Testis (tissue), 2 donors: ENCODE measurements around the gene ALCAM.

ENCODE experiments used
- CTCF ChIP-seq, 3 experiments: fragments of 450-650 bp in 2 of 3; fragments of 200-600 bp in 1 of 3; sonication (generic) in 1 of 3; IDR thresholded peaks; one replicate each; pipeline ENCODE4 v1.5.1; 2016 to 2019; ENCODE audit warnings: antibody characterized with exemption in 3 of 3, mild to moderate bottlenecking in 2 of 3, moderate library complexity in 1 of 3
- POLR2A ChIP-seq: fragments of 450-650 bp; IDR thresholded peaks from one replicate; pipeline ENCODE4 v1.6.1; 2017; ENCODE audit warnings: antibody characterized with exemption, mild to moderate bottlenecking, moderate library complexity

- TF ChIP-seq CTCF (IDR thresholded peaks at IDR 0.05) (no peak), POLR2A (no peak)
These were observed 58.4 kb downstream of the ALCAM start for GRCh38 chr3:105425153-105425502.
